GM18498 (cell line): ENCODE data around the gene STX8.
"Not testable (repeated sequence)": the region's sequence is repeated elsewhere in the genome, so short reads cannot be mapped to it uniquely, and the experiment has no call there.

Experiments
- ATAC-seq: cut with Tn5 transposase; IDR thresholded peaks from one replicate; pipeline ENCODE4 v1.9.1; 2021; ENCODE audit warnings: mild to moderate bottlenecking, moderate library complexity; ENCODE audit not compliant: unreplicated experiment

Gene STX8

GRCh38 chr17:9512323-9513168 lies 63.1 kb downstream of the STX8 start:
- ATAC-seq: no peak

GRCh38 chr17:9509236-9509816 lies 66.3 kb downstream of the STX8 start:
- no peak for ATAC-seq

GRCh38 chr17:9499041-9499440 lies 76.6 kb downstream of the STX8 start:
- no peak for ATAC-seq

- ATAC-seq: no peak
Observed at GRCh38 chr17:9498490-9498889, 77.1 kb downstream of the STX8 start.

GRCh38 chr17:9488556-9488955 lies 87.1 kb downstream of the STX8 start:
- no peak for ATAC-seq

- no peak for ATAC-seq
Observed at GRCh38 chr17:9487406-9487805, 88.2 kb downstream of the STX8 start.

GRCh38 chr17:9484789-9485188 lies 90.8 kb downstream of the STX8 start:
- ATAC-seq: no peak

GRCh38 chr17:9479964-9480363 lies 95.7 kb downstream of the STX8 start:
- no peak for ATAC-seq

GRCh38 chr17:9478889-9479288 lies 96.7 kb downstream of the STX8 start:
- ATAC-seq: no peak

- no peak for ATAC-seq
Observed at GRCh38 chr17:9475101-9475658, 100.4 kb downstream of the STX8 start.

GRCh38 chr17:9473711-9474110 lies 101.9 kb downstream of the STX8 start:
- ATAC-seq: no peak

- no peak for ATAC-seq
Observed at GRCh38 chr17:9472541-9472940, 103.1 kb downstream of the STX8 start.

- ATAC-seq: no peak
Observed at GRCh38 chr17:9472094-9472493, 103.5 kb downstream of the STX8 start.

GRCh38 chr17:9470171-9470570 lies 105.4 kb downstream of the STX8 start:
- no peak for ATAC-seq

- ATAC-seq: no peak
Observed at GRCh38 chr17:9468937-9469336, 106.7 kb downstream of the STX8 start.

- no peak for ATAC-seq
Observed at GRCh38 chr17:9468532-9468931, 107.1 kb downstream of the STX8 start.

- no peak for ATAC-seq
Observed at GRCh38 chr17:9467518-9467917, 108.1 kb downstream of the STX8 start.

GRCh38 chr17:9465210-9465921 lies 110.3 kb downstream of the STX8 start:
- no peak for ATAC-seq

GRCh38 chr17:9457005-9457404 lies 118.6 kb downstream of the STX8 start:
- ATAC-seq: no peak

- no peak for ATAC-seq
Observed at GRCh38 chr17:9456330-9456729, 119.3 kb downstream of the STX8 start.

GRCh38 chr17:9451934-9452333 lies 123.7 kb downstream of the STX8 start:
- ATAC-seq: no peak

- not testable (repeated sequence) for ATAC-seq
Observed at GRCh38 chr17:9447298-9447697, 128.3 kb downstream of the STX8 start.
